ENCODE data around the gene ALPK3. TPM values are rescaled to one million over a fixed set of nuclear protein-coding genes. Genes with fewer than 3 reads are reported as not detected.

Gene ALPK3
- total RNA-seq, 4 donors from 2014 or later: 19.1 to 34.4 (median 26.5) TPM

GRCh38 chr15:84775867-84776449, 41.2 kb upstream of the ALPK3 start:
- no peak for TF ChIP-seq POLR2AphosphoS5 (IDR thresholded peaks at IDR 0.05)
- TF ChIP-seq EP300 (IDR thresholded peaks at IDR 0.05): no peak
- TF ChIP-seq CTCF (IDR thresholded peaks at IDR 0.05): no peak
- TF ChIP-seq POLR2A (IDR thresholded peaks at IDR 0.05): no peak

GRCh38 chr15:84778194-84778593, 39.0 kb upstream of the ALPK3 start:
- 83 to 87% methylated on average over 7 to 11 of the region's 13 CpGs for WGBS, 2 donors (ENCODE audit: low coverage in 1 of 2)
- no peak for ATAC-seq
- no peaks in the 10 kb centered on the region for H3K27me3 ChIP-seq
- no peak overlapping the region for H3K27ac ChIP-seq
- H3K9me3 ChIP-seq: no peaks in the 10 kb centered on the region
- H3K4me3 ChIP-seq: no peak overlapping the region
- no peak for TF ChIP-seq POLR2AphosphoS5 (IDR thresholded peaks at IDR 0.05)
- TF ChIP-seq CTCF (IDR thresholded peaks at IDR 0.05): no peak
- H3K4me1 ChIP-seq: peaks cover 0 to 44% (median 2%) of the 10 kb centered on the region in 3 donors
- H3K36me3 ChIP-seq: peaks cover 0 to 34% of the 10 kb centered on the region in 2 donors

More at GRCh38 chr15:84775867-84776449, 41.2 kb upstream of the ALPK3 start:
- no peak for ATAC-seq
- Histone ChIP-seq H3K27ac (no peak overlapping the region), H3K4me3 (no peak overlapping the region), H3K36me3 (peaks cover 0 to 14% of the 10 kb centered on the region in 2 donors), H3K27me3 (no peaks in the 10 kb centered on the region), H3K9me3 (no peaks in the 10 kb centered on the region), H3K4me1 (peaks cover 0 to 63% (median 13%) of the 10 kb centered on the region in 3 donors)
- 100% methylated on average over 1 of the region's 1 CpG; no CpG with 5 or more reads in 1 of the 2 donors for WGBS, 2 donors (ENCODE audit: low coverage in 1 of 2)

GRCh38 chr15:84780492-84780891, 36.7 kb upstream of the ALPK3 start:
- Histone ChIP-seq H3K9me3 (no peaks in the 10 kb centered on the region), H3K27ac (no peak overlapping the region), H3K4me3 (no peak overlapping the region), H3K27me3 (no peaks in the 10 kb centered on the region), H3K36me3 (peaks cover 0 to 52% of the 10 kb centered on the region in 2 donors), H3K4me1 (peaks cover 0 to 43% (median 2%) of the 10 kb centered on the region in 3 donors)
- no peak for ATAC-seq
- no peak for TF ChIP-seq EP300 (IDR thresholded peaks at IDR 0.05)
- 75 to 85% methylated on average over 3 of the region's 3 CpGs for WGBS, 2 donors (ENCODE audit: low coverage in 1 of 2)

GRCh38 chr15:84781495-84781894, 35.7 kb upstream of the ALPK3 start:
- peaks cover 0 to 59% of the 10 kb centered on the region in 2 donors for H3K36me3 ChIP-seq
- ATAC-seq: no peak
- 91% methylated on average over 1 of the region's 1 CpG; no CpG with 5 or more reads in 1 of the 2 donors for WGBS, 2 donors (ENCODE audit: low coverage in 1 of 2)
- H3K4me1 ChIP-seq: peaks cover 0 to 43% (median 7%) of the 10 kb centered on the region in 3 donors
- H3K4me3 ChIP-seq: no peak overlapping the region
- no peaks in the 10 kb centered on the region for H3K9me3 ChIP-seq
- H3K27ac ChIP-seq: no peak overlapping the region
- no peaks in the 10 kb centered on the region for H3K27me3 ChIP-seq
- TF ChIP-seq CTCF (IDR thresholded peaks at IDR 0.05): no peak
- TF ChIP-seq POLR2AphosphoS5 (IDR thresholded peaks at IDR 0.05): no peak
- no peak for TF ChIP-seq EP300 (IDR thresholded peaks at IDR 0.05)
- no peak for TF ChIP-seq POLR2A (IDR thresholded peaks at IDR 0.05)

GRCh38 chr15:84782346-84782745, 34.8 kb upstream of the ALPK3 start:
- Histone ChIP-seq H3K36me3 (peaks cover 0 to 59% of the 10 kb centered on the region in 2 donors), H3K27ac (no peak overlapping the region), H3K4me3 (no peak overlapping the region), H3K4me1 (peaks cover 0 to 40% (median 10%) of the 10 kb centered on the region in 3 donors), H3K9me3 (no peaks in the 10 kb centered on the region), H3K27me3 (no peaks in the 10 kb centered on the region)
- TF ChIP-seq EP300 (IDR thresholded peaks at IDR 0.05): no peak
- no peak for TF ChIP-seq CTCF (IDR thresholded peaks at IDR 0.05)
- no peak for TF ChIP-seq POLR2AphosphoS5 (IDR thresholded peaks at IDR 0.05)
- no peak for TF ChIP-seq POLR2A (IDR thresholded peaks at IDR 0.05)
- ATAC-seq: no peak

Measured in gastroesophageal sphincter (tissue), 4 donors.